ENCODE results near the gene ERC2.

DNA sequence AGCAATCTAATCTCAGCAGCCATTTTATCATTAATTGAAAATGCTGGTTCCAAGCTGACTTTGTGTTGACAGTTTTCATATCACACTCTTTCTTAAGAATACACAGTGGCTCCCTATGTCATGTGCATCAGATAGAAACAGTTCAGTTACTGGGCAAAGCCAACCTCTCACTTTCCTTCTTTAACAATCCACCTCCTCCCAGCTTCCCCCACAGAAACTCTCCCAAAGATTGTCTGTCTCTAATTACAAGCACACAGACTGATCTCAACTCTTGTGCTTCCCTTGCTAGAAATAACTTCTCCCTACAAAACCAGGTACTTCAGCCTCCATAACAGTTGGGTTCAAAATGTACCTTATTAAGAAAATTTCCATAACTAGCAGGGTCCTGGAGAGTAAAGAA is 752.2 kb downstream of the ERC2 start:
- TF ChIP-seq, protein P1, sequence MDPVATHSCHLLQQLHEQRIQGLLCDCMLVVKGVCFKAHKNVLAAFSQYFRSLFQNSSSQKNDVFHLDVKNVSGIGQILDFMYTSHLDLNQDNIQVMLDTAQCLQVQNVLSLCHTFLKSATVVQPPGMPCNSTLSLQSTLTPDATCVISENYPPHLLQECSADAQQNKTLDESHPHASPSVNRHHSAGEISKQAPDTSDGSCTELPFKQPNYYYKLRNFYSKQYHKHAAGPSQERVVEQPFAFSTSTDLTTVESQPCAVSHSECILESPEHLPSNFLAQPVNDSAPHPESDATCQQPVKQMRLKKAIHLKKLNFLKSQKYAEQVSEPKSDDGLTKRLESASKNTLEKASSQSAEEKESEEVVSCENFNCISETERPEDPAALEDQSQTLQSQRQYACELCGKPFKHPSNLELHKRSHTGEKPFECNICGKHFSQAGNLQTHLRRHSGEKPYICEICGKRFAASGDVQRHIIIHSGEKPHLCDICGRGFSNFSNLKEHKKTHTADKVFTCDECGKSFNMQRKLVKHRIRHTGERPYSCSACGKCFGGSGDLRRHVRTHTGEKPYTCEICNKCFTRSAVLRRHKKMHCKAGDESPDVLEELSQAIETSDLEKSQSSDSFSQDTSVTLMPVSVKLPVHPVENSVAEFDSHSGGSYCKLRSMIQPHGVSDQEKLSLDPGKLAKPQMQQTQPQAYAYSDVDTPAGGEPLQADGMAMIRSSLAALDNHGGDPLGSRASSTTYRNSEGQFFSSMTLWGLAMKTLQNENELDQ (tag by site-specific recombination; IDR thresholded peaks at IDR 0.05; ENCODE audit: low read depth), result no peak
- TF ChIP-seq, protein P2, sequence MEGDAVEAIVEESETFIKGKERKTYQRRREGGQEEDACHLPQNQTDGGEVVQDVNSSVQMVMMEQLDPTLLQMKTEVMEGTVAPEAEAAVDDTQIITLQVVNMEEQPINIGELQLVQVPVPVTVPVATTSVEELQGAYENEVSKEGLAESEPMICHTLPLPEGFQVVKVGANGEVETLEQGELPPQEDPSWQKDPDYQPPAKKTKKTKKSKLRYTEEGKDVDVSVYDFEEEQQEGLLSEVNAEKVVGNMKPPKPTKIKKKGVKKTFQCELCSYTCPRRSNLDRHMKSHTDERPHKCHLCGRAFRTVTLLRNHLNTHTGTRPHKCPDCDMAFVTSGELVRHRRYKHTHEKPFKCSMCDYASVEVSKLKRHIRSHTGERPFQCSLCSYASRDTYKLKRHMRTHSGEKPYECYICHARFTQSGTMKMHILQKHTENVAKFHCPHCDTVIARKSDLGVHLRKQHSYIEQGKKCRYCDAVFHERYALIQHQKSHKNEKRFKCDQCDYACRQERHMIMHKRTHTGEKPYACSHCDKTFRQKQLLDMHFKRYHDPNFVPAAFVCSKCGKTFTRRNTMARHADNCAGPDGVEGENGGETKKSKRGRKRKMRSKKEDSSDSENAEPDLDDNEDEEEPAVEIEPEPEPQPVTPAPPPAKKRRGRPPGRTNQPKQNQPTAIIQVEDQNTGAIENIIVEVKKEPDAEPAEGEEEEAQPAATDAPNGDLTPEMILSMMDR (tag by site-specific recombination; IDR thresholded peaks at IDR 0.05), result no peak
- TF ChIP-seq ZNF157 (tag by site-specific recombination; IDR thresholded peaks at IDR 0.05), result no peak
- TF ChIP-seq ZSCAN16 (tag by site-specific recombination; IDR thresholded peaks at IDR 0.05), result no peak
- no peak for TF ChIP-seq ZNF221 (tag by site-specific recombination; IDR thresholded peaks at IDR 0.05; ENCODE audit: borderline replicate concordance)
- TF ChIP-seq, protein P3, sequence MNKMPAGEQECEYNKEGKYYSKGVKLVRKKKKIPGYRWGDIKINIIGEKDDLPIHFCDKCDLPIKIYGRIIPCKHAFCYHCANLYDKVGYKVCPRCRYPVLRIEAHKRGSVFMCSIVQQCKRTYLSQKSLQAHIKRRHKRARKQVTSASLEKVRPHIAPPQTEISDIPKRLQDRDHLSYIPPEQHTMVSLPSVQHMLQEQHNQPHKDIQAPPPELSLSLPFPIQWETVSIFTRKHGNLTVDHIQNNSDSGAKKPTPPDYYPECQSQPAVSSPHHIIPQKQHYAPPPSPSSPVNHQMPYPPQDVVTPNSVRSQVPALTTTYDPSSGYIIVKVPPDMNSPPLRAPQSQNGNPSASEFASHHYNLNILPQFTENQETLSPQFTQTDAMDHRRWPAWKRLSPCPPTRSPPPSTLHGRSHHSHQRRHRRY (tag by site-specific recombination; IDR thresholded peaks at IDR 0.05), result no peak
- TF ChIP-seq, protein P4, sequence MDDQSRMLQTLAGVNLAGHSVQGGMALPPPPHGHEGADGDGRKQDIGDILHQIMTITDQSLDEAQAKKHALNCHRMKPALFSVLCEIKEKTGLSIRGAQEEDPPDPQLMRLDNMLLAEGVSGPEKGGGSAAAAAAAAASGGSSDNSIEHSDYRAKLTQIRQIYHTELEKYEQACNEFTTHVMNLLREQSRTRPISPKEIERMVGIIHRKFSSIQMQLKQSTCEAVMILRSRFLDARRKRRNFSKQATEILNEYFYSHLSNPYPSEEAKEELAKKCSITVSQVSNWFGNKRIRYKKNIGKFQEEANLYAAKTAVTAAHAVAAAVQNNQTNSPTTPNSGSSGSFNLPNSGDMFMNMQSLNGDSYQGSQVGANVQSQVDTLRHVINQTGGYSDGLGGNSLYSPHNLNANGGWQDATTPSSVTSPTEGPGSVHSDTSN (CRISPR knock-in tag; IDR thresholded peaks at IDR 0.05), result no peak
- TF ChIP-seq KLF16 (tag by site-specific recombination; IDR thresholded peaks at IDR 0.05), result no peak
- TF ChIP-seq ZNF792 (tag by site-specific recombination; IDR thresholded peaks at IDR 0.05), result no peak

Measured in HEK293 (cell line).